ENCODE results near the gene LGALS3BP. TPM values are rescaled to one million over a fixed set of nuclear protein-coding genes. Genes with fewer than 3 reads are reported as not detected.

The LGALS3BP gene
- total RNA-seq, 1 experiment from 2014 or later: 524 TPM

GRCh38 chr17:78999056-78999768, 19.5 kb upstream of the LGALS3BP start:
- no peak for DNase-seq (ENCODE audit: low read depth)

- DNase-seq (ENCODE audit: low read depth): no peak
These were observed 18.8 kb upstream of the LGALS3BP start for GRCh38 chr17:78998311-78999055.

DNA sequence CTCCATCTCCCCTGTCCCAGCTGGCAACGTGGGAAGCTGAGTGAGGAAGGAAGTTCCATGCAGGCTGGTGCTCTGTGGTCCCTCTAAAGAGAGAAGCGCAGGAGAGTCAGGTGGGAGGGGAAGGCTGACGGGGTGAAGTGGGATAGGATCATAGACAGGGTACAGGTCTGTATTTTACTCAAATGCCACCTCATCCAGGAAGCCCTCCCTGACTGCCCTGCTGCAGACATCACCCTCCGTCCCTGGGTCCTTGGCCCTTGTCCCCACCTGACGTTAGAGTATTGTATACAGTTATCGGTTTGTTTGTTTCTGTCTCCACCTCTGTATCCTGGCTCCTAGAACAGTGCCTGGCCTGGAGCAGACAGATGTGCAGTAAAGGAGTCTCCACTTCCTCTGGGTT, 18.2 kb upstream of the LGALS3BP start:
- DNase-seq (ENCODE audit: low read depth): no peak

DNA sequence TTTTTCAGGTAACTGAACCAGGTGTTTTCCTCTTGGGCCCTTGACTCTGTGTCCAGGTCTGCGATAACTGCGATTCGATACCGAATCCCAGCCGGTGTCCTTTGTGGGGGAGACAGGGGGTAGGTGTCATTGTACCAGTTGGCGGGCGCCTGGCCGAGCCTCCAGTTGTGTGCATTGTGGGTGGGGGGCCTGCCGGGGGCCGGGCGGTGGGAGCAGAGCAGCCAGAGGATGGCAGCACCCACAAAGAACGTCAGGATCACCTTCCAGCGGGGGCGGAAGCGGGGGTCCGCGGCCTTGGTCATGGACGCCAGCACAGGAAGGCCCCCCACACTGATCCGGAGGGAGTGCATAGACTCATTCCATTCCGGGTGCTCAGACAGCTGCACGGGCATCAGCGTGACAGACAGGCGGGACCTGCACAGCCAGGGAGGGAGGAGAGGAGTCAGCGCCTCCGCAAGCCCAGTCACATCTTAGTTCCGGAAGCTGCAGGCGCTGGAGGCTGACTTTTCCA, 17.6 kb upstream of the LGALS3BP start:
- DNase-seq (ENCODE audit: low read depth): no peak

DNA sequence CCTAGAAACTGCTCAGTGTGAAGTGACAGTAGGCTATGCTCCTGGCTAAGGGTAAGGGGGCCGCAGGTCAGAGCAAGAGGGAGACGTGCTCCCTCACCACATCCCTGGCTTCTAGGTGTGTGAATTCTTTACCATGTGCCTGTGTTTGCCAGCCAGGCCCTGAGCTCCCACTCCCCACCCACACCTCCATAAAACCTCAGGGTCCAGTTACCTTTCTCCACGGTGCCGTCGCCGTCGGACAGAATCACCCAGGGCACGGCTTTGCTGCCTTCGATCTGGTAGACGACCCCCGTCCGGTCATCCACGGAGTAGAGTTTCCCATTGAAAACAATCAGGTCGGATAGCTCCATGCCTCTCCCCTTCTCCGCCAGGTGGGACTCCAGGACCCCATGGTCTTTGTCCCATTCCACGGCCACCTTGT, 17.1 kb upstream of the LGALS3BP start:
- DNase-seq (ENCODE audit: low read depth): no peak

GRCh38 chr17:78995761-78996451, 16.2 kb upstream of the LGALS3BP start:
- DNase-seq (ENCODE audit: low read depth): no peak

DNA sequence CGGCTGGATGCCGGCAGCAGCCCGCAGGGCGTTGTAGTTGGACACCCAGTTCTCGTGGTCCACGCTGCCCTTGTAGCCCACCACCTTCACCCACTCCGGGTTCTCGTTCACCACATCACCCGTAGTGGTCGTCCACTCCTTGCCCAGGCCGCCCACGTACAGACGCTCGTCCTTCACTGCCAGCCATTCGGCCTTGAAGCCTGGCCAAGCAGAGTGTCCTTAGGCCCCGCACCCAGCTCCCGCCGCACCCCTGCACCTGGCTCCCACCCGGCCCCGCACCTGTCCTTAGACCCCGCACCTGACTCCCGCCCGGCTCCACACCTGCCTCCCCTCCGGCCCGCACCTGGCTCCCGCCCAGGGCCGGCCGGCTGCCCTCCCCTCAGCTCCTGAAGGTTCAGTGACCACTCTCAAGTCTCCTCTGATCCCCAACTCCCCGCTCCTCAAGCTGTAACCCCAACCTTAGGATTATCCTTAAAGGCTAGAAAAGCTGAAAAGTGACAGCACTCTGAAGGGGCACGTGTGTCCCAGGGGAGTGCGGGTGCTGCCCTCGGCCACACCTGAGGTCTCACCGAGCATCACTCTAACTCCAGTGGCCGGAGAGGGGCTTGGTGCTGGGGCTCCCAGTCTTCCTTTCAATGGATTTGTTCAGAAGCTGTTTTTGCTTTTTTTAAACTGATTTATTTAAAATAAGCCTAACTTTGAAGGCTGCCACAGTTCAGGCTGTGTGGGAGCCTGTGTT, 15.5 kb upstream of the LGALS3BP start:
- DNase-seq (ENCODE audit: low read depth): no peak

- no peak for DNase-seq (ENCODE audit: low read depth)
These were observed 14.4 kb upstream of the LGALS3BP start for GRCh38 chr17:78993981-78994671.

DNA sequence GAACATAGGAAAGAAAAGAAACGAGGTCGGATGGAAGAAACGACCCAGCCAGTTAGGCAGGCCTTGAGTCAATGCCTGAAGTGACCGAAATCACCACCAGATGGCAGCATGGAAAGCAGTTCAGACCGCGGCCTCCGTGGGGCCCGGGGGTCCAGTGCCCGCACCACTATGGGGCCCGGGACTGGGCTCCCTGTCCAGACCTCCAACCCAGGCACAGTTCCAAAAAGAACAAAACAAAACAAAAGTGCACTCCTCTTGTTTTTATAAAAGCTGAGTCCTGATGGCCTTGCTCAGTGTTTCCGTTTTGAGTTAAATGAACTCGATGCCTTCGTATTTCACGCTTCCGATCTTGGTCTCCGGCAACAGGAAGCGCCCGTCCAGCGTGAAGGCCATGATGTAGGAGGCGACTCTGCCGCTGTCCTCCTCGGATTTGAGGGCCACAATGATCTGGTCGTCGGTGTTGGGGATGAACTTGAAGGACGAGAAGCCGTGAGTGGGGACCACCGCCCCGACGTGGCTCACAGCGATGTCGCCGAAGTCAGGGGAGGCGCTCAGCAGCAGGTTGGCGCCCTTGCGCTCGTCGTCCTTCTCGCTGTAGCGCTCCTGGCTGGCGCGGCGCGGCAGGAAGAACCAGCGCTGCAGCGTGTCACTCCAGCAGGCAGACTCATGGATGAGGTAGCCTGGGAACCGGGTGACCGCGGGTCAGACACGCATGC, 13.7 kb upstream of the LGALS3BP start:
- no peak for DNase-seq (ENCODE audit: low read depth)

DNA sequence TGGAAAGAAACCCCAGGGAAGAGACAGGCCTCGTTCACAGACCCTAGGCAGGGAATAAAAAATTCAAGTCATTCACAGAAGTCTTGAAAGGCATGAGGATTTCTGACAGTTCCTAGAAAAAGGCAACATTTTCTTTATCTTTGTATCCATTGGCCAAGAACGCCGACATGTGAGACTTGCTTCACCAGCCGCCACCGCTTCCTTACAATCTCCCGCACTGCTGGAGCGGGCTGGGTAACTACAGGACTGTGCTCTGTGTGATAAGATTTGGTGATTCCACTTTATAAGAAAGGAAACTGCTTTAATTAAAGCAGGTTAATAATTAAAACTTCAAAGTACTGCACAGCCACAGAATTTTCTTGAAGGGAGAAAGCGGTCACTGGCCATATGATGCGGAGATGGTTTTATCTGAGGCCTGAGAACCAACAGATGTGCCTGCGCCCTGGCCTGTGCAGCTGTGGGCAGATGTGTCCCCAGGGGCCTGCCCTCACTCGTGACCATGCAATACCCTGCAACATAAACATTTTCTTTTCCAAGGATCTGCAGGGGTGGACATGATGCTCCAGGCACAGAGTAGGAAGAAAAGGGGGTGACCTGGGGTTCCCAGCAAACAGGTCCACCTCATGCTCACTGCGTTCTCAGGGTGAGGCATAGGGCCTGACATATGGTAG, 13.0 kb upstream of the LGALS3BP start:
- DNase-seq (ENCODE audit: low read depth): no peak

GRCh38 chr17:78991906-78992532, 12.3 kb upstream of the LGALS3BP start:
- DNase-seq (ENCODE audit: low read depth): no peak

DNA sequence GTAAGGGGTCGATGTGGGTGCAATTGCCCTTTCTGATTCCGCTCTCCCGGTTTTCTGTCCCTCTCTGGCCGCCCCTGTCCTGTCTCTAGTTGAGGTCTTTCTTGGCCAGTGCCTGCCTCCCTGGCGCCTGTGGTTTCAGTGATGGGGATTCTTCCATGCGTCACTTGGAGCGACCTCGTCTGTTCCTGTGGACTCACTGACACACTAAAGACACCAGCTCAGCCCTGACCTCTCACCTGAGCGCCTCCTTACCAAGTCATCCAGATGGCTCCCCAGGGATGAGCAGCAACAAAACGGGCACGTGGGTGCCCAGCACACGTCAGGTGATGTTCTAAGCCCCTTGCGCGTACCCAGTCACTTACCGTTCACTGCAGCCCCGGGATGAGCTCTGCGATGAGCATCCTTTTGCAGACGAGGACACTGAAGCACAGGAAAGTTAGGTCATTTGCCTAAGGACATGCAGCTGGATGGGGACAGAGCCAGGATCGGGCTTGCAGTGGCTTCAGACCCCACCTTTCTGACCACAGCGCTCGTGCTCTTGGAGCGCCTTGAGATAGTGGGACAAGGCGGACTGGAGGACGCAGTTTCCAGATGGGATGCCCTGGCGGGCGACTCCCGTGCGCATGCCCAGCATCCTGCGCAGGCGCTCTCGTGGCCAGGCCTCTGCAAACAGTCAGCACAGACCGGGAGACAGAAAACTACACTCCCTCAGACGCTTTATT, 11.5 kb upstream of the LGALS3BP start:
- no peak for DNase-seq (ENCODE audit: low read depth)

GRCh38 chr17:78990349-78991016, 10.8 kb upstream of the LGALS3BP start:
- DNase-seq (ENCODE audit: low read depth): no peak

GRCh38 chr17:78988152-78988551, 8.4 kb upstream of the LGALS3BP start:
- peak; percentile 38 for DNase-seq (ENCODE audit: low read depth)

- DNase-seq (ENCODE audit: low read depth): peak; percentile 63
These were observed 7.1 kb upstream of the LGALS3BP start for GRCh38 chr17:78986649-78987328.

GRCh38 chr17:78986048-78986648, 6.4 kb upstream of the LGALS3BP start:
- peak; percentile 56 for DNase-seq (ENCODE audit: low read depth)

DNA sequence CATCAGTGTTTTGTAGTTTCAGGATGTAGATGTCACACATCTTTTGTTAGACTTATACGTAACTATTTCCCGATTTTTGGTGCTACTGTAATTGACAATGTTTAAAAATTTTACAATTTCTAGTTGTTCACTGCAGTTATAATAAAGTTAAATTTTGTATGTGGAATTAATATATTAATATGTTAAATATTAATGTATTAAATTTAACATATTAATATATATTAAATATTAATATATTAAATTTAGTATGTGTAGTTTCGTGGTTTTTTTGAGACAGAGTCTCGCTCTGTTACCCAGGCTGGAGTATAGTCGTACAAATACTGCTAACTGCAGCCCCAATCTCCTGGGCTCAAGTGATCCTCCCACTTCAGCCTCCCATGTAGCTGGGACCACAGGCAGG, 5.7 kb upstream of the LGALS3BP start:
- no peak for DNase-seq (ENCODE audit: low read depth)
